K562 (cell line): ENCODE results near the gene B3GNT9. TPM values are rescaled to one million over a fixed set of nuclear protein-coding genes. Genes with fewer than 3 reads are reported as not detected.

ENCODE experiments used
- ATAC-seq: fragments of 200-7000 bp; cut with Tn5 transposase; 3 replicates; pipeline ENCODE4 v1.9.1; 2020; ENCODE audit warnings: moderate library complexity
- BruUV-seq: library from RNA; stranded (reverse); fragments of 400-500 nt; replicated peaks from 2 replicates; lab custom pipeline; 2021; lab: Mats Ljungman, UMichigan
- CTCF ChIA-PET: fragments of 300-600 bp; formaldehyde crosslinking; extraction: SDS; loops from one replicate; lab custom pipeline; 2021; ENCODE audit warnings: low intra/inter-chr PET ratio; lab: Yijun Ruan, JAX
- POLR2A ChIA-PET: fragments of 300-600, 350-650 bp; sonication (Branson Sonifier 250); formaldehyde crosslinking; extraction: SDS; loops from one replicate; lab custom pipeline; 2021; ENCODE audit warnings: antibody characterized with exemption, inconsistent platforms; lab: Yijun Ruan, JAX
- DNase-seq, 4 experiments: peaks; one replicate each; pipeline versions ENCODE4 v3.0.0 to v3.0.0-alpha.2; 2011 to 2018; ENCODE audit warnings: low spot score in 3 of 4, mixed read lengths in 3 of 4; ENCODE audit errors: extremely low read depth in 1 of 4
- FAIRE-seq: peaks from 2 replicates; lab custom pipeline; 2011; peaks lifted over from hg19 to GRCh38; lab: Jason Lieb, UNC
- H2AFZ ChIP-seq: 2 replicates; pipeline ENCODE4 v1.6.0; 2011; ENCODE audit warnings: low read depth, low read length, control low read depth, inconsistent platforms
- H3K27ac ChIP-seq: fragments of 200-600 bp; 3 replicates; pipeline ENCODE4 v1.8.0; 2011; ENCODE audit warnings: low read depth, mild to moderate bottlenecking, control low read depth, inconsistent platforms, low read length, moderate library complexity, mixed read lengths; ENCODE audit errors: extremely low read depth
- H3K27me3 ChIP-seq, 2 experiments: fragments of 300-600 bp in 1 of 2; 2 replicates in 1 of 2; 3 replicates in 1 of 2; pipeline versions ENCODE4 v1.6.0 to v1.8.0; 2011; ENCODE audit warnings: inconsistent platforms in 2 of 2, low read length in 2 of 2, mild to moderate bottlenecking in 1 of 2, mixed read lengths in 1 of 2, moderate library complexity in 1 of 2; ENCODE audit not compliant: control insufficient read depth in 2 of 2, insufficient read depth in 2 of 2
- H3K36me3 ChIP-seq: fragments of 300-600 bp; 3 replicates; pipeline ENCODE4 v1.8.0; 2011; ENCODE audit warnings: mild to moderate bottlenecking, low read length, inconsistent platforms; ENCODE audit not compliant: control insufficient read depth, insufficient read depth
- H3K4me1 ChIP-seq, 2 experiments: fragments of 200-600 bp in 1 of 2; replicated peaks in 1 of 2; 2 replicates in 1 of 2; 3 replicates in 1 of 2; pipeline versions ENCODE4 v1.5.1 to v1.8.0; 2011; ENCODE audit warnings: inconsistent platforms in 2 of 2, low read length in 2 of 2, mild to moderate bottlenecking in 1 of 2, mixed read lengths in 1 of 2, moderate library complexity in 1 of 2; ENCODE audit not compliant: control insufficient read depth in 2 of 2, insufficient read depth in 2 of 2
- H3K4me2 ChIP-seq: 2 replicates; pipeline ENCODE4 v1.6.1; 2011; ENCODE audit warnings: low read length, control low read depth, inconsistent platforms, mixed read lengths; ENCODE audit not compliant: insufficient read depth
- H3K4me3 ChIP-seq: fragments of 200-600 bp; sonication (generic), shearing (Covaris generic); 2 replicates; pipeline ENCODE4 v1.5.1; 2016; ENCODE audit warnings: control low read depth, inconsistent platforms
- H3K79me2 ChIP-seq: fragments of 200-600 bp; 3 replicates; pipeline ENCODE4 v1.8.0; 2011; ENCODE audit warnings: low read length, inconsistent platforms; ENCODE audit not compliant: control insufficient read depth, insufficient read depth
- H3K9ac ChIP-seq, 2 experiments: 2 replicates each; pipeline versions ENCODE4 v1.6.0 to v1.6.1; 2011; ENCODE audit warnings: low read depth in 2 of 2, low read length in 2 of 2, control low read depth in 1 of 2, inconsistent platforms in 1 of 2, mild to moderate bottlenecking in 1 of 2, mixed read lengths in 1 of 2; ENCODE audit not compliant: insufficient read depth in 1 of 2
- H3K9me1 ChIP-seq: one replicate; pipeline ENCODE4 v1.6.0; 2011; ENCODE audit warnings: inconsistent platforms, mild to moderate bottlenecking, low read length, moderate library complexity; ENCODE audit not compliant: control insufficient read depth, insufficient read depth
- H3K9me3 ChIP-seq: replicated peaks from 2 replicates; pipeline ENCODE4 v1.5.1; 2011; ENCODE audit warnings: low read depth, low read length, inconsistent platforms; ENCODE audit not compliant: control insufficient read depth, insufficient read depth
- H4K20me1 ChIP-seq: replicated peaks from 2 replicates; pipeline ENCODE4 v1.6.1; 2011; ENCODE audit warnings: low read length, inconsistent platforms, mixed read lengths; ENCODE audit not compliant: control insufficient read depth, insufficient read depth
- L3MBTL2 ChIP-seq: fragments of 450-650 bp; IDR thresholded peaks from 2 replicates; pipeline ENCODE4 v1.6.1; 2016; ENCODE audit warnings: mild to moderate bottlenecking, moderate library complexity
- LARP7 ChIP-seq: fragments of 450-650 bp; IDR thresholded peaks from 2 replicates; pipeline ENCODE4 v1.6.1; 2016
- NR2C1 ChIP-seq, 2 experiments: fragments of 450-650 bp; IDR thresholded peaks; 2 replicates each; pipeline ENCODE4 v1.6.1; 2017; ENCODE audit warnings: mild to moderate bottlenecking in 2 of 2, antibody characterized with exemption in 1 of 2, inconsistent platforms in 1 of 2, missing compliant biosample characterization in 1 of 2, missing genetic modification characterization in 1 of 2
- SIN3A ChIP-seq, 2 experiments: fragments of 150-350 bp in 1 of 2; IDR thresholded peaks; 2 replicates each; pipeline ENCODE4 v1.6.1; 2011 to 2016; ENCODE audit warnings: borderline replicate concordance in 2 of 2, low read depth in 2 of 2, low read length in 2 of 2, mild to moderate bottlenecking in 2 of 2, moderate library complexity in 2 of 2; ENCODE audit not compliant: control insufficient read depth in 1 of 2
- TCFL5 ChIP-seq: fragments of 250-450 bp; sonication (Bioruptor Pico); conservative IDR thresholded peaks from 2 replicates; pipeline ENCODE4 v1.6.1; 2021; ENCODE audit warnings: mild to moderate bottlenecking, moderate library complexity, matching md5 sums
- ZFP1 ChIP-seq: fragments of 450-650 bp; formaldehyde crosslinking; IDR thresholded peaks from 2 replicates; pipeline ENCODE4 v1.4.0; 2020; ENCODE audit warnings: mild to moderate bottlenecking, mixed read lengths
- ZNF324 ChIP-seq: fragments of 250-450 bp; sonication (Bioruptor Pico); IDR thresholded peaks from 2 replicates; pipeline ENCODE4 v1.4.0; 2020; ENCODE audit warnings: mild to moderate bottlenecking
- ZNF707 ChIP-seq: fragments of 250-450 bp; sonication (Bioruptor Pico); conservative IDR thresholded peaks from 2 replicates; pipeline ENCODE4 v1.8.0; 2022; ENCODE audit warnings: inconsistent platforms, mild to moderate bottlenecking, moderate library complexity
- ZNF75A ChIP-seq: fragments of 450-650 bp; formaldehyde crosslinking; IDR thresholded peaks from 2 replicates; pipeline ENCODE4 v1.4.0; 2020; ENCODE audit warnings: mild to moderate bottlenecking
- WGBS: fragments of 100-300 bp; shearing (Covaris generic); methylation state at CpG from one replicate; pipeline ENCODE4 v1.1.6; 2016; ENCODE audit warnings: low coverage, mixed read lengths; ENCODE audit not compliant: insufficient coverage; ENCODE audit errors: missing lambda C conversion rate; 5-methylcytosine and 5-hydroxymethylcytosine counted together
- in situ Hi-C: fragments of 300-500 bp; cut with MboI; formaldehyde crosslinking; loops from 4 replicates; pipeline ENCODE4 v1.15.0; 2018; ENCODE audit warnings: inconsistent platforms, mixed read lengths
- intact Hi-C: fragments of 100-400 bp; cut with micrococcal nuclease; formaldehyde crosslinking; loops from 2 replicates; pipeline ENCODE4 v1.14.2; 2022
- polyA plus RNA-seq, 8 experiments: library from polyadenylated mRNA; depleted of rRNA in 4 of 8; stranded (reverse) in 5 of 8; unstranded in 3 of 8; fragments of >200 nt; fragmentation: Nextera tagmentation in 2 of 8; fragmentation: Illumina TruSeq in 1 of 8; extraction: Ambion mirVana in 2 of 8; extraction: Trizol in 1 of 8; gene quantifications; 2 replicates each; pipeline versions ENCODE4 v1.2.1 to v1.2.3, GENCODE V29; 2011 to 2014; ENCODE audit warnings: inconsistent platforms in 1 of 8, missing spikeins in 1 of 8
- total RNA-seq, 7 experiments: library from RNA; depleted of rRNA in 6 of 7; stranded (reverse); fragments of >200 nt in 6 of 7; fragmentation: Illumina TruSeq in 2 of 7; extraction: Trizol in 2 of 7; gene quantifications; 2 replicates each; pipeline versions ENCODE4 v1.2.1 to v1.2.3, GENCODE V29; 2011 to 2021; ENCODE audit warnings: low replicate concordance in 1 of 7
- TF ChIP-seq, protein P1 (sequence below): fragments of 450-650 bp; IDR thresholded peaks from 2 replicates; pipeline ENCODE4 v1.6.1; 2018; ENCODE audit not compliant: partially characterized antibody
- TF ChIP-seq, protein P2 (sequence below): IDR thresholded peaks from 2 replicates; pipeline ENCODE4 v1.6.1; 2012; ENCODE audit warnings: low read depth, low read length, improper control_type of control experiment, borderline replicate concordance

The B3GNT9 gene
- total and polyA plus RNA-seq, 9 of the 15 experiments (the other 6 are each of a cell fraction or from before 2014, with no cell fraction given), result 0.01 to 1.8 (median 1.1) TPM; not detected in 1

DNA sequence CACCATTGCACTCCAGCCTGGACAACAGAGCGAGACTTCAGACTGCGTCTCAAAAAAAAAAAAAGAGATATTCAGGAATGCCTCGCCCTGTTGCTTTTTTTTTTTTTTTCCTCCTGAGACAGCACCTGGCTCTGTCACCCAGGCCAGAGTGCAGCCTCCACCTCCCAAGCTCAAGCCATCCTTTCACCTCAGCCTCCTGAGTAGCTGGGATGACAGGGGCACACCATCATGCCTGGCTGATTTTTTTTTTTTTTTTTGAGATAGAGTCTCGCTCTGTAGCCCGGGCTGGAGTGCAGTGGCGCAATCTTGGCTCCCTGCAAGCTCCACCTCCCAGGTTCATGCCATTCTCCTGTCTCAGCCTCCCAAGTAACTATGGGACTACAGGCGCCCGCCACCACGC lies 33.1 kb downstream of the B3GNT9 start:
- Histone ChIP-seq H3K9ac (no peak overlapping the region), H3K4me2 (no peak overlapping the region), H3K9me3 (no peaks in the 10 kb centered on the region), H3K27ac (no peak overlapping the region), H2AFZ (no peak overlapping the region), H3K4me3 (no peak overlapping the region), H3K36me3 (peaks cover 51% of the 10 kb centered on the region), H4K20me1 (peaks cover 3% of the 10 kb centered on the region; the same call in 1 of the 2 replicates), H3K9me1 (no peaks in the 10 kb centered on the region), H3K27me3 (no peaks in the 10 kb centered on the region), H3K4me1 (peaks cover 5 to 8% of the 10 kb centered on the region in 2 experiments; a peak in 3 of 5 replicates), H3K79me2 (peaks cover 38% of the 10 kb centered on the region)
- in situ Hi-C loops, result no loop called here
- WGBS, result 100% methylated on average over 3 of the region's 9 CpGs
- no peak for ATAC-seq
- ChIA-PET POLR2A (interaction anchor here (0.7 kb wide), 1 partner anchor 109 kb away, joined by 3 read pairs; no protein-coding TSS in a partner anchor), CTCF (interaction anchor here (0.6 kb wide), 1 partner anchor 931 kb away, joined by 3 read pairs; no protein-coding TSS in a partner anchor)
- TF ChIP-seq ZNF75A, result no peak
- no peak for TF ChIP-seq NR2C1 (IDR thresholded peaks at IDR 0.05)
- TF ChIP-seq NR2C1 (tag; IDR thresholded peaks at IDR 0.05), result no peak
- no peak for TF ChIP-seq L3MBTL2
- TF ChIP-seq SIN3A (IDR thresholded peaks at IDR 0.05; ENCODE audit: borderline replicate concordance in 2 of 2, control insufficient read depth in 1 of 2, low read depth in 2 of 2, low read length in 2 of 2), result no peak
- TF ChIP-seq, protein P1, sequence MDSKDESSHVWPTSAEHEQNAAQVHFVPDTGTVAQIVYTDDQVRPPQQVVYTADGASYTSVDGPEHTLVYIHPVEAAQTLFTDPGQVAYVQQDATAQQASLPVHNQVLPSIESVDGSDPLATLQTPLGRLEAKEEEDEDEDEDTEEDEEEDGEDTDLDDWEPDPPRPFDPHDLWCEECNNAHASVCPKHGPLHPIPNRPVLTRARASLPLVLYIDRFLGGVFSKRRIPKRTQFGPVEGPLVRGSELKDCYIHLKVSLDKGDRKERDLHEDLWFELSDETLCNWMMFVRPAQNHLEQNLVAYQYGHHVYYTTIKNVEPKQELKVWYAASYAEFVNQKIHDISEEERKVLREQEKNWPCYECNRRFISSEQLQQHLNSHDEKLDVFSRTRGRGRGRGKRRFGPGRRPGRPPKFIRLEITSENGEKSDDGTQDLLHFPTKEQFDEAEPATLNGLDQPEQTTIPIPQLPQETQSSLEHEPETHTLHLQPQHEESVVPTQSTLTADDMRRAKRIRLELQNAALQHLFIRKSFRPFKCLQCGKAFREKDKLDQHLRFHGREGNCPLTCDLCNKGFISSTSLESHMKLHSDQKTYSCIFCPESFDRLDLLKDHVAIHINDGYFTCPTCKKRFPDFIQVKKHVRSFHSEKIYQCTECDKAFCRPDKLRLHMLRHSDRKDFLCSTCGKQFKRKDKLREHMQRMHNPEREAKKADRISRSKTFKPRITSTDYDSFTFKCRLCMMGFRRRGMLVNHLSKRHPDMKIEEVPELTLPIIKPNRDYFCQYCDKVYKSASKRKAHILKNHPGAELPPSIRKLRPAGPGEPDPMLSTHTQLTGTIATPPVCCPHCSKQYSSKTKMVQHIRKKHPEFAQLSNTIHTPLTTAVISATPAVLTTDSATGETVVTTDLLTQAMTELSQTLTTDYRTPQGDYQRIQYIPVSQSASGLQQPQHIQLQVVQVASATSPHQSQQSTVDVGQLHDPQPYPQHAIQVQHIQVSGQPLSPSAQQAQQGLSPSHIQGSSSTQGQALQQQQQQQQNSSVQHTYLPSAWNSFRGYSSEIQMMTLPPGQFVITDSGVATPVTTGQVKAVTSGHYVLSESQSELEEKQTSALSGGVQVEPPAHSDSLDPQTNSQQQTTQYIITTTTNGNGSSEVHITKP, result no peak
- TF ChIP-seq TCFL5 (CRISPR knock-in tag), result no peak
- no peak for TF ChIP-seq ZNF324
- no peak for TF ChIP-seq LARP7
- TF ChIP-seq ZFP1 (CRISPR knock-in tag), result no peak
- TF ChIP-seq, protein P2, sequence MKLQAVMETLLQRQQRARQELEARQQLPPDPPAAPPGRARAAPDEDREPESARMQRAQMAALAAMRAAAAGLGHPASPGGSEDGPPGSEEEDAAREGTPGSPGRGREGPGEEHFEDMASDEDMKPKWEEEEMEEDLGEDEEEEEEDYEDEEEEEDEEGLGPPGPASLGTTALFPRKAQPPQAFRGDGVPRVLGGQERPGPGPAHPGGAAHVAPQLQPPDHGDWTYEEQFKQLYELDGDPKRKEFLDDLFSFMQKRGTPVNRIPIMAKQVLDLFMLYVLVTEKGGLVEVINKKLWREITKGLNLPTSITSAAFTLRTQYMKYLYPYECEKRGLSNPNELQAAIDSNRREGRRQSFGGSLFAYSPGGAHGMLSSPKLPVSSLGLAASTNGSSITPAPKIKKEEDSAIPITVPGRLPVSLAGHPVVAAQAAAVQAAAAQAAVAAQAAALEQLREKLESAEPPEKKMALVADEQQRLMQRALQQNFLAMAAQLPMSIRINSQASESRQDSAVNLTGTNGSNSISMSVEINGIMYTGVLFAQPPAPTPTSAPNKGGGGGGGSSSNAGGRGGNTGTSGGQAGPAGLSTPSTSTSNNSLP, result no peak
- no peak for TF ChIP-seq ZNF707 (CRISPR knock-in tag)
- intact Hi-C loops, result no loop called here
- no peak for FAIRE-seq
- no peak for DNase-seq
- no TSS peak for BruUV-seq
